OCI-LY7 (cell line): ENCODE measurements around the gene AMIGO3. TPM values are rescaled to one million over a fixed set of nuclear protein-coding genes. Genes with fewer than 3 reads are reported as not detected.

ENCODE experiments used
- BruUV-seq: library from RNA; stranded (reverse); fragments of 400-500 nt; replicated peaks from 2 replicates; lab custom pipeline; 2021; lab: Mats Ljungman, UMichigan
- CTCF ChIA-PET: fragments of 300-600 bp; sonication (Branson Sonifier 250); formaldehyde crosslinking; loops from one replicate; lab custom pipeline; 2022; ENCODE audit warnings: antibody characterized with exemption; ENCODE audit not compliant: unreplicated experiment; lab: Charles Lee
- POLR2A ChIA-PET: fragments of 300-600 bp; sonication (Branson Sonifier 250); formaldehyde crosslinking; loops from one replicate; lab custom pipeline; 2022; ENCODE audit warnings: antibody characterized with exemption; lab: Charles Lee
- DNase-seq: peaks from one replicate; pipeline ENCODE4 v3.0.0-alpha.2; 2015; ENCODE audit warnings: low spot score
- H2AFZ ChIP-seq: fragments of 200-600 bp; sonication (generic), shearing (Covaris generic); 2 replicates; pipeline ENCODE4 v1.6.1; 2014; ENCODE audit warnings: mild to moderate bottlenecking, antibody characterized with exemption, low read length, moderate library complexity
- H3K27ac ChIP-seq: fragments of 200-600 bp; sonication (generic); 2 replicates; pipeline ENCODE4 v1.5.1; 2014; ENCODE audit warnings: mixed run types, low read depth, mild to moderate bottlenecking, moderate library complexity, low read length, inconsistent platforms; ENCODE audit not compliant: poor library complexity, severe bottlenecking
- H3K36me3 ChIP-seq: fragments of 200-600 bp; sonication (generic); 2 replicates; pipeline ENCODE4 v1.6.1; 2014; ENCODE audit warnings: mild to moderate bottlenecking, antibody characterized with exemption, low read length, moderate library complexity, mixed read lengths; ENCODE audit not compliant: insufficient read depth
- H3K4me1 ChIP-seq: fragments of 200-600 bp; sonication (generic); 2 replicates; pipeline ENCODE4 v1.5.1; 2014; ENCODE audit warnings: mild to moderate bottlenecking, low read length; ENCODE audit not compliant: insufficient read depth, poor library complexity, severe bottlenecking
- H3K4me2 ChIP-seq: fragments of 200-600 bp; sonication (generic); 2 replicates; pipeline ENCODE4 v1.6.1; 2014; ENCODE audit warnings: mild to moderate bottlenecking, low read length
- H3K4me3 ChIP-seq: fragments of 200-600 bp; sonication (generic); 2 replicates; pipeline ENCODE4 v1.5.1; 2014; ENCODE audit warnings: mild to moderate bottlenecking, low read depth, low read length; ENCODE audit not compliant: poor library complexity, severe bottlenecking
- H3K79me2 ChIP-seq: fragments of 200-600 bp; sonication (generic); 2 replicates; pipeline ENCODE4 v1.6.1; 2016; ENCODE audit warnings: low read depth, mild to moderate bottlenecking, low read length, moderate library complexity, mixed read lengths; ENCODE audit not compliant: insufficient read depth
- H3K9me2 ChIP-seq: fragments of 200-600 bp; sonication (generic); 2 replicates; pipeline ENCODE4 v1.6.1; 2016; ENCODE audit warnings: mild to moderate bottlenecking, low read length, mixed read lengths; ENCODE audit not compliant: insufficient read depth
- H3K9me3 ChIP-seq: fragments of 200-600 bp; sonication (generic); 2 replicates; pipeline ENCODE4 v1.6.1; 2014; ENCODE audit warnings: mild to moderate bottlenecking, mixed run types, low read length, mixed read lengths
- H4K20me1 ChIP-seq: fragments of 200-600 bp; sonication (generic); 2 replicates; pipeline ENCODE4 v1.6.1; 2014; ENCODE audit warnings: mild to moderate bottlenecking, antibody characterized with exemption, low read length, moderate library complexity, mixed read lengths; ENCODE audit not compliant: insufficient read depth
- CTCF ChIP-seq: fragments of 200-600 bp; sonication (generic); conservative IDR thresholded peaks from 2 replicates; pipeline ENCODE4 v1.5.1; 2014; ENCODE audit warnings: mild to moderate bottlenecking, antibody characterized with exemption, low read length, moderate library complexity, mixed read lengths
- EZH2phosphoT487 ChIP-seq: fragments of 200-600 bp; sonication (generic); IDR thresholded peaks from 2 replicates; pipeline ENCODE4 v1.6.1; 2018; ENCODE audit warnings: low read depth, borderline replicate concordance, mild to moderate bottlenecking, mixed run types, antibody characterized with exemption, low read length, moderate library complexity, mixed read lengths
- intact Hi-C: fragments of 100-400 bp; cut with micrococcal nuclease; formaldehyde crosslinking; loops from one replicate; pipeline ENCODE4 v1.10.0; 2022; ENCODE audit not compliant: unreplicated experiment
- total RNA-seq, 2 experiments: library from RNA; depleted of rRNA in 1 of 2; stranded (reverse); fragments of >200 nt in 1 of 2; shearing (Covaris generic) in 1 of 2; gene quantifications; 2 replicates each; pipeline ENCODE4 v1.2.3, GENCODE V29; 2014 to 2022

AMIGO3 gene
- total RNA-seq, 2 experiments from 2014 or later: 0.80 to 4.4 TPM

DNA sequence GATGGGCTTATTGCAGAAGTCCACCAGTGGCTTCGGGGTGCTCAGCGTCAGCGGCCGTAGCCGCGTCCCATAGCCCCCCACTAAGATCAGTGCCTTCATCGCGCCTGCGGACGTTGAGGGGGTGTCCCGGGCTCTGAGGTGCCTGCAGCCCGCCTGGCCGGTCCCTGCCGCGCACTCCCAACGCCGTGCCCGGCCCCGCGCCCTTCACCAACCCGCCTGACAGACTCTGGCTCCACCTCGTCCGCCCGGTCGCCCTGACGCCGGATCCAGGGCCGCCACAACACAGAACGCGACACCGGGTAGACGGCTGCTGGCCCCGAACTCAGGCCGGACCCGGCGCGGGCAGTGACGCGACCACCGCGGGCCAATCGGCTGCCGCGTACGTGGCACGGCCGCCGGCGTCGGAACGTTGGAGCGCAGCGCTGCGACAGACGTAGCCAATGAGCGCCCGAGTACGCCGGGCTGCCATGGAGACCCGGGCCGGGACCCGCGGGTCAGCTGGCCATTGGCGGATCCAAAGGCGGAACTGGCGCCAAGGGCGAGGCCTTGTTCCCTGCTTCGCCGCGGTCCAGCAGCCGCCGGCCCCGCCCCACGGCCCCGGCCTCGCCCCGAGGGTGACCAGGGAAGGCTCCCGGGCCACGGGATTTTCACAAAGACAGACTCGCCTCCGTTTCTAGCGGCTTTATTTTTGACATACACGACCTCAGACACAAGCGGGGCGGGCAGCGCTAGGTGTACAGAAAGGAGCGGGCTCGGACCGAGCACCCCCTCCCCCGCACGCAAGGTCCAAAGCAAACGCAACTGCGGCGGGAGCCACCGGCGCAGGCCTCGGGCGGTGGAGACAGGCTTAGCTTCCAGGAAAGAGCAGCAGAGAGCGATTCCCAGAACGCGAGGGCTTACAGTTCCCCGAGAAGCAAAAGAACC lies 4.4 kb upstream of the AMIGO3 start, which contains the start of gene GMPPB:
TSS of gene GMPPB (minus strand) at position 324 of the 924 bp plus-strand sequence. CDS start at position 99, 225 bp downstream.
- Histone ChIP-seq H2AFZ (peak within 1 kb of the TSS; percentile 60; the same call in 1 of the 2 replicates), H3K36me3 (peaks cover 61% of the 10 kb centered on the region; the same call in 1 of the 2 replicates), H3K4me2 (peak within 1 kb of the TSS; percentile 98), H3K4me3 (peak within 1 kb of the TSS; percentile 93), H3K9me3 (no peaks in the 10 kb centered on the region), H4K20me1 (no peaks in the 10 kb centered on the region), H3K79me2 (peaks cover 13% of the 10 kb centered on the region; the same call in 1 of the 2 replicates), H3K9me2 (no peaks in the 10 kb centered on the region), H3K27ac (peak within 1 kb of the TSS; percentile 74), H3K4me1 (peaks cover 50% of the 10 kb centered on the region)
- DNase-seq: peak; percentile 98
- ChIA-PET POLR2A (interaction anchor here (0.6 kb wide), 1 partner anchor 376 kb away, joined by 3 read pairs; no protein-coding TSS in a partner anchor), CTCF (no interaction called here)
- TSS peak; percentile 55 for BruUV-seq
- TF ChIP-seq CTCF: no peak
- TF ChIP-seq EZH2phosphoT487: no peak
- intact Hi-C loops: loop anchor here (1.0 to 2.0 kb wide), 2 partner anchors 63 to 81 kb away; partner anchors contain the start of gene IP6K1

DNA sequence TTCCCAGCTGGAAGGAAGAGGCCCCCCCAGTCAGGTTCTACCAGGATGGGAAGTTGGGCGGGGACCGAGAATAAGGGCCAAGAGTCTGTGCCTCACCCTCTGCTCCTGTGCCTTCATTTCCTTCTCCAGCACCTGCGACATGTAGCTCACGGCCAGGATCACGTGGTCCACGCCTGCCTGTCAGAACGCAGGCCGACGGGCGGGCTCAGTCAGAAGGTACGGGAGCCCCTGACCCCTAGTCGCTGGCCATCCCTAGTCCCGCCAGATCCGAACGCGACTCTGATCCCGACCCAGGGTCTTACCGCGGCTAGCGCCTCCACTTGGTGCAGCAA lies 3.8 kb upstream of the AMIGO3 start:
- H3K79me2 ChIP-seq: peaks cover 13% of the 10 kb centered on the region; the same call in 1 of the 2 replicates
- BruUV-seq: no TSS peak
- no peaks in the 10 kb centered on the region for H4K20me1 ChIP-seq
- H3K9me3 ChIP-seq: no peaks in the 10 kb centered on the region
- H2AFZ ChIP-seq: peak overlapping the region; percentile 28; the same call in 1 of the 2 replicates
- intact Hi-C loops: no loop called here
- H3K4me2 ChIP-seq: peak overlapping the region; percentile 81
- peak overlapping the region; percentile 93 for H3K4me3 ChIP-seq
- peaks cover 50% of the 10 kb centered on the region for H3K4me1 ChIP-seq
- H3K36me3 ChIP-seq: peaks cover 68% of the 10 kb centered on the region
- peak; percentile 77 for DNase-seq
- CTCF ChIA-PET: no interaction called here
- peak overlapping the region; percentile 72 for H3K27ac ChIP-seq
- no peaks in the 10 kb centered on the region for H3K9me2 ChIP-seq
- no peak for TF ChIP-seq CTCF
- TF ChIP-seq EZH2phosphoT487: no peak
- POLR2A ChIA-PET: interaction anchor here (0.6 kb wide), 2 partner anchors 11 to 377 kb away, joined by 3 to 5 read pairs; no protein-coding TSS in a partner anchor
